HG03521 (cell line): Measurements from ENCODE around the gene BAG3.
"Not testable (repeated sequence)": the region's sequence is repeated elsewhere in the genome, so short reads cannot be mapped to it uniquely, and the experiment has no call there.

Source experiments
- ATAC-seq: cut with Tn5 transposase; IDR thresholded peaks from one replicate; pipeline ENCODE4 v1.9.1; 2021; ENCODE audit warnings: mild to moderate bottlenecking, moderate library complexity; ENCODE audit not compliant: unreplicated experiment

Gene BAG3

DNA sequence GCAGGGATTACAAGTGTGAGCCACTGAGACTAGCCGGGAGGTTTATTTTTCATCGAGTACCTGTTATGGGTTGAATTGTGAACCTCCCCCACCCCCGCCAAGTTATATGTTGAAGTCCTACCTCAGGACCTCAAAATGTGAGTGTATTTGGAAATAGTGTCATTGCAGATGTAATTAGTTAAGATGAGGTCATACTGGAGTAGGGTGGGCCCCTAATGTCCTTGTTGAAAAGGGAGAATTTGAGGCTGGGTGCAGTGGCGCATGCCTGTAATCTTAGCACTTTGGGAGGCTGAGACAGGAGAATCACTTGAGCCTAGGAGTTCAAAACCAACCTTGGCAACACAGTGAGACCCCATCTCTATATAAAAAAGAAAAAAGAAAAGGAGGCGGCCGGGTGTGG lies 10.8 kb upstream of the BAG3 start:
- no peak for ATAC-seq

DNA sequence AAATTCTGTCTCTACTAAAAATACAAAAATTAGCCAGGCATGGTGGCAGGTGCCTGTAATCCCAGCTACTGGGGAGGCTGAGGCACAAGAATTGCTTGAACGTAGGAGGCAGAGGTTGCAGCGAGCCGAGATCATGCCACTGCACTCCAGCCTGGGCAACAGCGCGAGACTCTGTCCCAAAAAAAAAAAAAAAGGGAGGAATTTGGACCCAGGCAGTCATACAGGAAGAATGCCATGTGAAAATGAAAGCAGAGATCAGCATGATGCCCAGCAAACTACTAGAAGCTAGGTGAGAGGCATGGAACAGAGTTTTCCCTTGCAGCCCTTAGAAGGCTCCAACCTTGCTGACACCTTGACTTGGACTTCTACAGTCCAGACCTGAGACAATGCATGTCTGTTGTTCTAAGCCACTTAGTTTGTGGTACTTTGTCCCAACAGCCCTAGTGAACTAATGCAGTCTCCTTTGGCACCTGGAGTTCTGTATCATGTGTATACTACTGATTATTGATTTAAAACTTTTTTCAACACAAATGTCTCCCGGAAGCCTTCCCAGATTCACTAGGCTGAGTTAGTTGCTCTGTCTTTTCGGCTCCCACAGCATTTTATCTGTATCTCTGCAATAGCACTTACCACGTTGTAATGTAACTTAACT lies 10.2 kb upstream of the BAG3 start:
- ATAC-seq = no peak

DNA sequence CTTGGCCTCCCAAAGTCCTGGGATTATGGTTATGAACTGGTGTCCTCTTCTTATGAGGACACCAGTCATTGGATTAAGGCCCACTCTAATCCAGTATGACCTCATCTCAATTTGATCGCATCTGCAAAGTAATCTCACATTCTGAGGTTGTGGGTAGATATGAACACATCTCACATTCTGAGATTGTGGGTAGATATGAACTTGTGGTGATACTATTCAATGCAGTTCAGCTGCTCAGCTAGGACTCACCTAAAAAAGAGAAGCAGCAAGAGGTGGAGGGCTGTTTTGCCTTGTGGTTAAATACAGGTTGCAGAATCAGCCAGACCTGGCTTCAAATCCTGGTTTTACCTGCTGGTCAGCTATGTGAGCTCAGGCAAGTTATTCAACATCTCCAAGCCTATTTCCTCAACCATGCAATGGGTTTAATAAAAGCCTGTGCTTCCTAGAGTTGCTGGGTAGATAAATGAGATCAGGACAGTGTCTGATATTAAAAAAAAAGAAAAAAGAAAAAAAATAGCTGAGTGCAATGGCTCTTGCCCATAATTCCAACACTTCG lies 8.5 kb upstream of the BAG3 start:
- no peak for ATAC-seq

DNA sequence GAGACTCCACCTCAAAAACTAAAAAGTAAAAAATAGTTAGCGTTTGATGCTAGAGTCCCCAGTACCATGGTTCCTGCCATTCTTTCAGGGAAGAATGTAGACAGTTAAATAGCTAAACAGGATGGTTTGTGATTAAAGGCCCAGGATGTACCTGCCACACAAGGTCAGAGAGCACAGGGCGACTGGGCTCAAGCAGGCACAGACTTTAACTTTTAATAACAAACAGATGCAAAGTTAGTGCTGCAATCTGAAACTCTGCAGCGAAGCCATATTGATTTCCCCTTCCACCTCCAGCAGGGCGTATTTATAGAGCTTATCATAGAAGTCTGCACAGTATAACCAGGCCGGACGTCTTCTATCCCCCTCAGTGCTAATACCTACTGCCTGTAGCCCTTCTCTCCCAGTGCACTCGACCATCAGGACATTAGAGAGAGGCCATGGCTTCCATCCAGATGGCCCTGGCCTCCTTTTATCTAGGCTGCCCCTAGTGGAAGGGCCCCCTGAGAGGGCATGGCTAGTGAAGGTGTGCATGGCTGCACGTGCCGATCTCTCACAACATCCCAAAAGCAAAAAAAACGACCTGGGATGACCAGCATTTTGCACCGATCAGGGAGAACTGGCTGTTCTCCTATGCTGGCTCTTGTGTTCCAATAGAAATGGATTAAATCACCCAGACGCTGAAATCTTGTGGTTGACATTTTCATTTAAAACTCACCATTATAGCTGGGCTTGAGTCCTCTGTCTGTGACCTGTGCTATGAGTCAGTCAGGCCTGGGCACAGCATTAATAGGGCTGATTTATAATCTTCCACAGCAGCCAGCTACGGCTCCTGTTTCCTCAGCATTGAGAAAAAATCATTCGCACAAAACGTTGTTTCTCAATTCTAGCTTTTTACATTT lies 7.6 kb upstream of the BAG3 start:
- no peak for ATAC-seq

DNA sequence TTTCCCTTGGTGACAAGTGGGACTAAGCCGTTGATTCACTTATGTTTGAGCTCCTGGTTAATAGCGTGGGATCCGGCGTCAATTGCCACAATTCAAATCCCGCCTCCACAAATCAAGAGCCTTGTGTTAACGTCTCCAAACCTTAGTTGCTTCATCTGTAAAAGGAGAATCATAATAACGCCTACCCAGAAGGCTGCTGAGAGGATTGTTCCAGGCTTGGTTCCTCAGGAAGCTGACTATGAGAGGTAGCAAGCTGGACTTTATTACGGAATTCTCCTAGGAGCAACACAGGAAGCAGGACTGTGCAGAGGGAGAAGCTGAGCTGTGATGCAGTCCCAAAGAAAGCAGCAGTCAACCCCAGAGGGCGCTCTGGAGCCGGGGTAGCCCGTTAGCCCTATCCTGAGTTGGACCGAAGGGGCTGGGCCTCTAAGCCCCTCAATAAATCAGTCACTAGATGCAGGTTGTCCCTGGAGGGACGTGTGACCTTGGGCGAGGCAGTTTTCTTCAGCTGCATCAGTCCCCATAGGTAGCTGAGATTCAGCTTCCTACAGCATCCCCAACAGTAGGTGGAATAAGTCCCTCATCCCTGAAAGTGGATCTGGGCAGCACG lies 6.9 kb upstream of the BAG3 start:
- no peak for ATAC-seq

DNA sequence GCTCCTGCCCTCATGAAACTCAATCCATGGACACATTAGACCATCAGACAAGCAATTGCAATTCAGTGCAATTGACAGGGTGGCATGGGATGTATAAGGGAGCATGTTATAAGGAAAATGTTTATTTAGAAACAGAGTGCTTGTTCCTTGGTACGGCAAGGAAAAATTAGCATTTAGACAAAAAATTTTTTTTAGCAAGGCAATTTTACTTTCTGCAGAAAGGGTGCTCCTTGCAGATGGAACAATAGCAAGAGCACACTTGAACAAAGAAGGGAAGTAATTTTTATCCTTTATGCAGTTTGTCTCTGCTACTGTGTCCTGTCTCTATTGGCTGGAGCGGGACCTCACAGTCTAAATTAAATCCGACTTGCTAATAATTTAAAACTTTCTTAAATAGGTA lies 6.2 kb upstream of the BAG3 start:
- no peak for ATAC-seq

DNA sequence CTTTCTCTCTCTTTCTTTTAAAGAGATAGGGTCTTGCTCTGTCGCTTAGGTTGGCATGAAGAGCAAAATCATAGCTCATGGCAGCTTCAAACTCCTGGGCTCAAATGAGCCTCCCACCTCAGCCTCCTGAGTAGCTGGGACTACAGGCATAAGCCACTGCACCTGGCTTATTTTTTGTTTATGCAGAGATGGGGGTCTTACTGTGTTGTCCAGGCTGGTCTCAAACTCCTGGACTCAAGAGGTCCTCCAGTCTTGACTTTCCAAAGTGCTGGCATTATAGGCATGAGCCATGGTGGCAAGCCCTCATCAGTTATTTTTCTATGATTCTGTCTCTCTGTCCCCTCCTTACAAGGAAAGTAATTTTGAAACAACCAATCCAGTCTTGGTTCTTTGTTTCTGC lies 1.1 kb upstream of the BAG3 start:
- no peak for ATAC-seq

DNA sequence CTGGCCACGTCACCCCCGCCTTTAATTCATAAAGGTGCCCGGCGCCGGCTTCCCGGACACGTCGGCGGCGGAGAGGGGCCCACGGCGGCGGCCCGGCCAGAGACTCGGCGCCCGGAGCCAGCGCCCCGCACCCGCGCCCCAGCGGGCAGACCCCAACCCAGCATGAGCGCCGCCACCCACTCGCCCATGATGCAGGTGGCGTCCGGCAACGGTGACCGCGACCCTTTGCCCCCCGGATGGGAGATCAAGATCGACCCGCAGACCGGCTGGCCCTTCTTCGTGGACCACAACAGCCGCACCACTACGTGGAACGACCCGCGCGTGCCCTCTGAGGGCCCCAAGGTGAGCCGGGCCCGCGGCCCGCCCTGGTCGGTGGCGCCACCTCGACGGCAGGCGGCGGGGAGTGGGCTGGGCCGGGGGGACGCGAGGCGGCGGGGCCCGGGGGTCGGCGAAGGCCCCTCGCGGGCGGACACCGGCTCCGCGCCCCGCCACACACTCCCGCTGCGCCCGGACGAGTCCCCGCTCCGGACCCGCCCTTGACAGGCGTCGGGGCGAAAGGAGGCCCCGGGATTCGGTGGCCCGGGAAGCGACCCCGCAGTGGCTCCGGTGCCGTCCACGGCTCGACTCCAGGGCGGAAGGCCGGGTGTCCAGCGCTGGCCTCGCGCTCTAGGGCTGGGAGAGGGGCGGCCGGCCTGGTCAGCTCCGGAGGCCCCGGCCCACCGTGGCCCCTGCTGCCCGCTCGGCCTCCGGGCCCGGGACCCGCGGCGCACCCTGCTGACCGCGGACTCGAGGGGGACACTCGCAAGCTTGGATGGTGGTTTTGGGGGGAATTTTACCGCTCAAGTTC lies 557 bp downstream of the BAG3 start:
- peak; percentile 19 for ATAC-seq

DNA sequence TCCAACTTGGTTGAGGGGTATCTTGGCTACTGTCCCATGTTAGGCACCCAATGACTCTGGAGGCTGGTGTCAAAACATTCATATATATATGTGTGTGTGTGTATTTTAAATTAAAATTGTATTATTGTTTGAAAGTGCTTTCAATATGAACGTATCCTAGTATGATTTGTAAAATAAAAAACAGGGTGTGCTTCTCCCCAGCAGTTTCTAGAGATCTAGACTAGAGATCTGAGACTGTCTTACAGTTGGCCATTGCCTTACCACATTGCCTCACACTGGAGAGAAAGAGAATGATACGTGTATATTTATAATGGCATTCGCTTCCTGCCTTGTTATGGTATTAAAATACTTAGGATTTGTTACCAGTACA lies 1.2 kb downstream of the BAG3 start:
- ATAC-seq = no peak

DNA sequence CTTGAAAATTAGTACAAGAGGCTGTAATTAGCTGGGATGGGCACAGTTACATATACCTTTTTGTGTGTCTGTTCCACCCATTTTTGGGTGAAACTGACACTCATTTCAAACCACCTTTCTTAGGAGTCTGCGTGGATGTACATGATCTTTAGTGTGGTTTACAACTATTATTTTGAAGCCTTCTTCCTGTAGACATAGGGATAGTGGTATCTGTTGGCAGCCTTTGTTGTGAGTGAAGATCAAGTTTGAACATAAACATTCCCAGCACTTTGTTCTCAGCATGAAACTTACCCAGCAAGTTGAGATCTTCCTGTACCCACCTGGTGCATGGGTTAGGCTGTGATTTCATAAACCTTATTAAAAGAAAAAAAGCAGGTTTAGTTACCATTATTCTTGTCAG lies 2.0 kb downstream of the BAG3 start:
- no peak for ATAC-seq

DNA sequence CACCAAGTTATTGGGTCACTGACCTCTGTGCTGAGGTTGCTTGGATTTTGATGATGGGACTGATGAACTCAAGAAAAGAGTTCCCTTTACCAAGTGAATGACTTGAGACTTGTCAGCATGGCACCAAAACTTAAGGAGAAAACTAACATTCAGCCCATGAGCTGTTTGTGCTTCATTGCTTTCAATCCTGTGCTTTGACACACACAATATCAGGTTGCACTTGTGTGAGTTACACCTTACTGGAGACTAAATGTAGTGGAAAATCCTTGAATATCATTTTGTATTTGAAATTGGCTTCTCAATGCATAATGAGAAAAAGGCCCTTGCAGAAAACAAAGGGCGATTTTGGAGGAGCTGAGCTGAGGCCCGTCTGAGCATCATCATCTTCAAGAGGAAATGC lies 2.7 kb downstream of the BAG3 start:
- no peak for ATAC-seq

DNA sequence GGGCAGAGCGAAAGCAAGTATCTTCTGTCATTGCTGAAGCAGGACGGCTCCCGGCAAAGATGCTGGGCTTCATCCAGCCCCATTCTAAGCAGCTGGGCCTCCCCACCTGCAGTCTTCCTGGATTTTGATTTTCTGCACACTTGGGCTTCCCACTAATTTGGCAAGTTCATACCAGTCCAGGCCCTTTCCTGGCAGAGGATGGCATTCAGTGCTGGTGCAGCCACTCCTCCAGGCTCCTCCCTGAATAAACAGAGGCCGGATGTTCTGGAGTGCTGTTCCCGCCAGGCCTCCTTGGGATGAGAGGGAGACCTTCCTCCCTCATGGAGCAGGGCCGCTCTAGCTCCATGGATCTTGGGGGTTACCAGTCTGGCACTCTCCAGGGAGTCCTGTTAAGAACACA lies 3.4 kb downstream of the BAG3 start:
- ATAC-seq = no peak

DNA sequence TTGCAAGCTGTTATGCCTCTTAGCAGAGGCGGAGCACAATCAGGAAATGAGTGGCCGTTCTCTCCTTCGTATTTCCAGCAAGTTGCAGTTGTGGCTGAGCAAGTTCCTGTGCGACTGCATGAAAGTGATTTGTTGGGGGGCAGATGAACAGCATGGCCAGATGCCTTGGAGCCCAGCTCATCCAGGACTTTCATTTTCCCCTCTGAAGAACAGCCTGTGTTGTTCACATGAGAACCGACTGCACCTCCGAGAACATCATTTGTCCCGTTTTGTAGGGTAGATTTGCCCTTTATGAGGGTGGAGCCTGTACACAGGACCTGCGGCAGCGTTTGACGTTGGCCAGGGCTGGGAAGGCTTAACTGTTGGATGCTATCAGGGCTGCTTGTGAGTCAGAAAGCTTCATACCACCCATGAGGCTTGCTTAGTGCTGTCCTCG lies 4.4 kb downstream of the BAG3 start:
- no peak for ATAC-seq

DNA sequence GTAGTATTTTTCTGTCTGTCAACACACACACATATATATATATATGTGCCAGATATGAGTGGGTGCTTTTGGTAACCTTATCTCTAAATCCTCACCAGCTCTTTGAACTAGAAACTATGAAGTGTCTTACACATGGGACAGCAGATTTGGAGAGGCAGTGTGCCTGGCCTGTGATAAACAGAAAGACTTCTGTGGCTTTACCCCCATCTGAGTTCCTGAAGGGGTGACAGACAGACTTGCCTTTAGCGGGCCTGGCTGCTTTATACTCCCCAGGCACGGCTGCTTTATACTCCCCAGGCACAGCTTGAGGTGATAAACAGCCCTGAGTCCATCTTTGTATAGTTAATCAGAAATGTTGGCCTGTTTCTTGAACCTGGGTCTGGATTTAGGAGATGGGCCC lies 5.6 kb downstream of the BAG3 start:
- no peak for ATAC-seq

DNA sequence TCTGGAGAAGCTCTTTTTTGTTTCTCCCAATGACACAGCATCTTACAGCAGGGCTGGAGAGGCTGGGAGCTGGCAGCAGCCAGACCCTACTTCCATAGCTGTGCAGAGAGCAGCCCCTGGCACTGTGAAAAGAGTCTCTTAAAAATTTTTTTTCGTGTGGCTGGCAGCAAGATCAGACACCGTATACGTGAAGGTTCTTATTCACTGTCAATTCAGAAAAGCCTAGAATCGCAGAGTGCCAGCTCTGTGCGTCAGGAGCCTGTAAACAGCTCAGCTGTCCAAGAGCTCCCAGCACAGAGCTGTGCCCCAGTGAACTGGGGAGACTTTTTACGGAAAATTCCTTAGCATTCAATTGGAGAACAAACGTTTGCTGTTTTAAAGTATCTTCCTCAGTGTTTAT lies 6.5 kb downstream of the BAG3 start:
- no peak for ATAC-seq

DNA sequence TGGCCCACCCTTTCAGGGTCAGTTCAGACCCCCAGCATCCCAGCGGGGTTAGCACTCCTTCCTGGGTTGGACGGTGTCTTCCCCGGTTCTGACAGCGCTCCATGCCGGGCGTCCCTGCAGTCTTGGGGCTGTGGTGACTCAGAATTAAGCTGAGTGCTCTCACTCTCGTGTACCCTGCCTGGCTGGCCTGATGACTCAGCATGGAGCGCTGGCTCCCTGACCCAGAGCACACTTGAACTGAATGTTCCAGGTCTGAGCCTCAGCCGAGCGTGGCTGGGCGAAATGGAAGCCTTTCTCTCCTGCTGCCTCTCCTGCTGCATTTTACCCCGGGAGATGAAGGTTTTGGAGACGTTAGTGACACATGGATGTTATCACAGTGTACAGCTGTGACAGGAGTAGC lies 7.1 kb downstream of the BAG3 start:
- no peak for ATAC-seq

DNA sequence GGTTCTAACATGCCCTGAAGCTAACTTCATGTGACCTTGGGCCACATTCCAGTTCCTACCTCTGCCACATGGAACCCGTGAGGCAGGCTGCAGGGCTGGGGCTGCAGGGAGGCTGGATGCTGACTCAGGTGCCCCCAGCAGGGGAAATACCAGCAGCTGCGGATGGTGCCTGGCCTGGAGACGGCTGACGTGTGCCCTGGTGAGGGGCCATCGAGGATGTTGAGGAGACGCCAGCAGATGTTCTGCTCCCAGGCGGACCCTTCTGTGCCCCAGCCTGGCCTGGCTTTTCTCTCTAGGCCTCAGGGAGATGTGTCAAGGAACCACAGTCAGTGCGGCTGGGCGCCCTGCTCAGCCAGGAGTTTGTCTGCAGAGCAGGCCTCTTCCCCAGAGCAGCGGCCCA lies 8.8 kb downstream of the BAG3 start:
- ATAC-seq = no peak

DNA sequence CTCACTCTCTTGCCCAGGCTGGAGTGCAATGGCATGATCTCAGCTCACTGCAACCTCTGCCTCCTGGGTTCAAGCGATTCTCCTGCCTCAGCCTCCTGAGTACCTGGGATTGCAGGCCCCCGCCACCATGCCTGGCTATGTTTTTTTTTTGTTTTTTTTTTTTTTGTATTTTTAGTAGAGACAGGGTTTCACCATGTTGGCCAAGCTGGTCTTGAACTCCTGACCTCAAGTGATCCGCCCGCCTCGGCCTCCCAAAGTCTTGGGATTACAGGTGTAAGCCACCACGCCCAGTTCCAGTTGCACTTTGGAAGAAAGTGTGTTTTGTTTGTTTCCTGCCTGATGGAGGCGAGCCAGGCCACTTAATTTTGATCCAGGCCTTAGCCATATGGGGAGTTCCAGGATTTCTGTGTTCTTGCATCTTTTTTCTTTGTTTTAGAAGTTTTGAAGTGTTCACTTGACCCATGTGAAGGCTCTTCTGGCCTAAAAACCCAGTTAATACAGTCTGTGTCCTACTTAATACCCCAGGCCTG lies 11.0 kb downstream of the BAG3 start:
- ATAC-seq = not testable (repeated sequence)

DNA sequence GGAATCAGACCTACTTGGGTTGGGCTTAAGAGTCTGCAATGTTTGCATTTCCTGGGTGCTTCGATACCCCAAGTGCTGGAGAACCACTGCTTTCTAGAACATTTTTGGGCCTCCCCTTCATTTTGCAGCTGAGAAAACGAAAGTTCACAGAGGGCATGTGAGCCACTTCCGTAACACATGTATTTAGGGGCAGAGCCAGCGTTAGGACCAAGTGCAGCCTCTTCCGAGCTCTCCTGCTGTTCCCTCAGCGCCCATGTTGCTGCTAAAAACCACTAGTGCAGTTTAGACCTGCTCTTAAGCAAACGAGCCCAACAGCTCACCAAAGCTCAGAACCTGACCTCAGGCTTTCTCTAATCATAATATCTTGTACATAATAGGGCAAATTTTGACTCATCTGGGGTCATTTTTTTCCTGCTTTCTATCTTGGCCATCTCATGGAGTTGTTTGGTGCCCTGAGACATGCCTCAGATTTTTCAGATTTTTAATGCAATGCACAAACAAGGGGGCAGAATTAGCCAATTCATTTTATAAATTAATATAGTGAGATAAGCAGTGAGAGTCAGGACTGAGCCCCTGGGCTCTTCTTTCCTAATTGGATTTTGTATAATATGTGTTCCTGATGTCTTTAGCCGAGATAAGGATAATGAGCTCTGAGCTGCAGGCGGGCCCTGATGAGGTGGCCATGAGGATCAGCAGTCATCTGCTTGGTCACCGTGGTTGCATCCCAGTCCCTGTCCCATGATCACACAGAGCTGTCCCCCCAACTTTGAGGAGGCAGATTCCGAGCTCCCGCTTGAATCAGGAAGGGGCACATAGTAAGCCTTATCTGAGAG lies 12.9 kb downstream of the BAG3 start:
- ATAC-seq = no peak
